Amniotic epithelial cell (primary cell): ENCODE results near the gene CLDN15.

Experiments
- DNase-seq: peaks from one replicate; pipeline ENCODE4 v3.0.0-alpha.2; 2010; ENCODE audit warnings: low read depth

CLDN15 gene

DNA sequence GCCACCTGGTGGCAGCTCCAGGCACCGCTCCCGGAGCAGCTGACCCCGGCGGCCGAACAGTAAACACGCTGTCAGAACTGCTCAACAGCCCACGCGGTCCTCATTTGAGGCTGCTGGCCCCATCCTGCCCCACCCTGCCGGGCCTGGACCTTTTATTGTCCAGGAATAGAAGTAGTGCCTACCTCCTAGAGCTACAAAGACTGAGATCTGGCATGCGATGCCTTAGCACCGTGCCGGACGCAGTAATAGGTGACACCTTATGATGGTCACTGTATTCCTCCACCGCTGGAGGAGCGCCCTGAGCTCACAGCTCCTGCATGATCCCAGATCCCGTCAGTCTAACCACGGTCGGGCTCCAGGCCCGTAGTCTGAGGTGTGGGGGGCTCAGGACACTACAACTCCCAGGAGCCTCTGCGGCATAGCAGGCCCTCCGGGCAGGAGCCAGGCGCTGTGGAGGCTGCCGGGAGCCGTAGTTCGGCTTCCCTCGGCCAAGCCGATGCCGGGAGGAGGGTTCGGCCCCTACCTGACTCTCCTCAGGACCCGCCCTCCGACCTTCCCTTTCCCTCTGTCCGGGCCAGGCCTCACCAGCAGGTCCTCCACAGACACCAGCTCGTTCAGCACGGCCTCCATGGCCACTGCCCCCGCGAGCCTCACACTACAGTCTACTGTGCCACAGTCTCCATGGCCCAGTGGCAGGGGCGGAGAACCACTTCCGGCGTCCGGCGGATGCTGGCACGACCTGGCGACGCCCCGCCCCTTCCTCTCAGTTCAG is 7.0 kb upstream of the CLDN15 start, which contains the start of gene FIS1:
FIS1 (minus strand) TSS at position 707 of the 772 bp plus-strand sequence; CDS start at position 630, 77 bp downstream.
- peak; percentile 85 for DNase-seq

DNA sequence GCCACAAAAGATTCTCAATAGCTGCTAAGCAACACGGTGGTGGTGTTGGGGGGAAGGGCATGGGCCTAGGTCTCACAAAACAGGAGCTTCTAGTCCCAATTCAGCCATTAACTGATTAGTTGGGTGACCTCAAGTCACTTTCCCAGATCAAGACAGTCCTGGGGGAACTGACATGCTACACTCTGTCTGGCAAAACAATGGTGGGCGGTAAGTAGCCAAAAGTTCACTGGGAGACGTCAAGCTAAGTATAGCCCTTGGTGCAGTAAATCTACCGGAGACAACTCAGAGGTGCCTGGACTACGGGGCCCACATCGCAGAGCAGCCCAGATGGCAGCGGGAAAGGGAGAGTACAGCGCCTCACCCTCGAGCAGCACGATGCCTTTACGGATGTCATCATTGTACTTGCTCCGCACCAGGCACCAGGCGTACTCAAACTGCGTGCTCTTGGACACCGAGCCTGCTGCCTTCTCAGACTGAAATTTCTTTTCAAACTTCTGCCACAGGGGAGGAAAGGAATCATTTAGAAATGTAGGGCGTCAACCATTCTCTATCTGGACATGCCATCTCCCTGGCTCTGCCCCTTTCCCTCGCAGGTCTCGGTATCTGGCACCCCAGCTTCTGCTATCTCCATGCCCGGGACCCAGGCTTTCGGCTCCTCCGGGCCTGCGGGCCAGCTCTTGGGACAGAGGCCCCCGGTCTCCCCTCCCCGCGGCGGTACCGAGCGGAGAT is 6.2 kb upstream of the CLDN15 start:
- peak; percentile 57 for DNase-seq

DNA sequence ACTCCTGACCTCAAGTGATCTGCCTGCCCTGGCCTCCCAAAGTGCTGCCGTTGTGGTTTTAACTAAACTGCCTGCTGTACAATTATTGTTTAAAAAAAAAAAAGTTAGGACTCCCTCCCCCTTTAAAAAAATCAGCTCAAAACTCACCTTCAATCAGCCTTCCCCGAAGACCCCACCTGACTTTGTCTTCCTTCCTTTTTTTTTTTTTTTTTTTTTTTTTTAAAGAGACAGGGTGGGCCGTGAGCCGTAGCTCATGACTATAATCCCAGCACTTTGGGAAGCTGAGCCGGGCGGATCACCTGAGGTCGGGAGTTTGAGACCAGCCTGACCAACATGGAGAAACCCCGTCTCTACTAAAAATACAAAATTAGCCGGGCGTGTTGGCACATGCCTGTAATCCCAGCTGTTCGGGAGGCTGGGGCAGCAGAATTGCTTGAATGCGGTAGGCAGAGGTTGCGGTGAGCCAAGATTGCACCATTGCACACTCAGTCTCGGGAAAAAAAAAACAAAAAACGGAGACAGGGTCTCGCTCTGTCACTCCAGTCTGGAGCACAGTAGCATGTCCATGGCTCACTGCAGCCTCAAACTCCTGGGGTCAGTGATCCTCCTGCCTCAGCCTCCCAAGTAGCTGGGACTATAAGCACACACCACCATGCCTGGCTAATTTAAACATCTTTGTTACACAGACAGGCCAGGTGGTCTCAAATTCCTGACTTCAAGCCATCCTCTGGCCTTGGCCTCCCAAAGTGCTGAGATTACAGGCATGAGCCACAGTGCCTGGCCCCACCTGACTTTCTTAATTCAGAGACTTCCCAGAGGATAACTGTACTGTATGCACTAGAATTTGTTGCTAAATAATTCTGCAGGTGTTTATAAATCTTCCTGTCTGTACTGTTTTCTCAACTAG is 4.1 kb upstream of the CLDN15 start:
- peak; percentile 63 for DNase-seq

DNA sequence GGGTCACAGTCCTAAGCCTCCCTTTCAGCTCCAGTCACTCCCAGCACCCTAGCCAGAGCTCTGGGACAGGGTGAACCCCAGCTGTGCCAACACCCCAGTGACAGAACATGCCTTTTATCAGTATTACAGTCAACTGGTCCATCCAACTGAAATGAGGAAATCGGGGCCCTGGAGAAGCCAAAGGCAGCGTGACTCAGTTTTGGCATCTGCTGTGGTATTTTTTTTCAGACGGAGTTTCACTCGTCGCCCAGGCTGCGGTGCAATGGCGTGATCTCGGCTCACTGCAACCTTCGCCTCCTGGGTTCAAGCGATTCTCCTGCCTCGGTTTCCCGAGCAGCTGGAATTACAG is 3.4 kb upstream of the CLDN15 start:
- DNase-seq, result peak; percentile 92

DNA sequence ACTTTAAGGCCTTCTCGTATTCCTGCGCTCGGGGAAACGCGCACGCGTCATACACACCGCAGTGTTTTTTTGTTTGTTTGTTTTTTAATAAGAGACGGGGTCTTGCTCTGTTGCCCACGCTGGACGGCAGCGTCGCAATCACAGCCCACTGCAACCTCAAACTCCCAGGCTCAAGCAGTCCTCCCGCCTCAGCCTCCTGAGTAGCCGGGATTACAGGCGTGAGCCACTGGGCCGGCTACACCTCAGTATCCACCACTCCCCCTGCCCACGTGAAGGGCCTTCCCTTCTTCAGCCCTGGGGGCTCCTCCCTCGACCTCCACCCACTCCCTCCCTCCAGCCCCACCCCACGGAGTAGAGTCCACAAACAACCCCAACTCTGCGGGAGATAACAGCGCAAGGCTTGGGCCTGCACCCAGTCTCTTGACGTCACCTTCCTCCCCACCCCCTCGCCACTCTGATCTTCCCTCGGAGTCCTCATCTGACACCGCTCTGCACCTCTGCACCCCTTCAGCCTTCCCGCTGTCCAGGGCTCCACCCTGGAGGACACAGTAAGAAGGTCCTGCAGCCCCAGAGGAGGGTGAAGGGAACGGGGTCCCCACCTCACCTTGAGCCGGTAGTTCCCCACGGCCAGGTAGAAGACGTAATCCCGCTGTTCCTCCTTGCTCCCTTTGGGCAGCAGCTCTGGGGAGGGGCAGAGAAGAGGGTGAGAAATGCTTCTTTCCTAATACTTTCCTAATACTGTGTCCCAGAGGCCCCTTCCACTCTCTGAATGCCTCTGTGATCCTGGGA is 2.8 kb upstream of the CLDN15 start:
- DNase-seq, result peak; percentile 91

DNA sequence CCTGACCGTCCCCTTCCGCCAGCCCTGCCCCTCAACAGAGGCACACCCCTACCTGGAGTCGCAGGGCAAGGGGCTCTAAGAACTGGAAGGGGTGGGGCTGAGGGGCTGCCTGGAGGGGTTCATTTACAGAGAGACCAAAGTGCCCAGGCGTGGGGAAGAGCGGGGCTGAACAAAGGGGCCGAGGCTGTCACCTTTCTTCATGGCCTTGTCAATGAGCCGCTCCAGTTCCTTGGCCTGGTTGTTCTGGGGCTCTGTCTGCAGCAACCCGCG is 2.3 kb upstream of the CLDN15 start:
- no peak for DNase-seq

DNA sequence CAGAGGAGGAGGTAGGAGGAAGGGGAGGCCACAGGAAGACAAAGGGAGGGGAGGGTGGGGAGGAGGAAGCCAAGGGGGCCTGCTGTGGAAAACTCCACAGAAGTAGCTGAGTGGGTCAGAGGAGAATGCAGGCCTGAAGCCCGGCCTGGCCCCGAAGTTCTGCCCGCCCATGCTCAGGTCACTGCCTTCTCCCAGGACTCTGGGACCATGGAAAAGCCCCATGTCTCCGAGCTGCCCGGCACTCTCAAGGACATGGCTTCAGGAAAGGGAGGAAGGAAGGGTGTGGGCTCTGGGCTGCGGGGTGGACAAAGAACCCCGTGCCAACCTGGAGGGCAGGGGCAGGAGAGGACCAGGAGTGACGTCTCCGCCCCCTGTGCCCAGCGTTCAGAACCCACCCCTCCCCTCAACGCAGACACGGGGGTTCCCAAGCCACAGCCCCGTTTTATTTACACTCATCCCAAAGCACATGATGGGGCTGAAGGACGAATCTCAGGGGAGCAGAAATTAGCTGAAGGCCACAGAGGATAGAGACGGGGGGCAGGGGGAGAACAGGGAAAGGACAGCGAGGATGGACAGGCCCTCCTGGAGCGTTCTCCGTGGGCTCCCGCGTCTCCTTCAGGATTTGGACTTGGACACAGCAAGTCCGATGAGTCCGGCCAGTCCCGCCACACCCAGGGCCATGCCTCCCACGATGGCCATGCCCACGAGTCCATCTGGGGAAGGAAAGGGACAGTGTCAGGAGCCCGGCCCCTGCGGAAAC is 1.8 kb upstream of the CLDN15 start:
- DNase-seq, result no peak

DNA sequence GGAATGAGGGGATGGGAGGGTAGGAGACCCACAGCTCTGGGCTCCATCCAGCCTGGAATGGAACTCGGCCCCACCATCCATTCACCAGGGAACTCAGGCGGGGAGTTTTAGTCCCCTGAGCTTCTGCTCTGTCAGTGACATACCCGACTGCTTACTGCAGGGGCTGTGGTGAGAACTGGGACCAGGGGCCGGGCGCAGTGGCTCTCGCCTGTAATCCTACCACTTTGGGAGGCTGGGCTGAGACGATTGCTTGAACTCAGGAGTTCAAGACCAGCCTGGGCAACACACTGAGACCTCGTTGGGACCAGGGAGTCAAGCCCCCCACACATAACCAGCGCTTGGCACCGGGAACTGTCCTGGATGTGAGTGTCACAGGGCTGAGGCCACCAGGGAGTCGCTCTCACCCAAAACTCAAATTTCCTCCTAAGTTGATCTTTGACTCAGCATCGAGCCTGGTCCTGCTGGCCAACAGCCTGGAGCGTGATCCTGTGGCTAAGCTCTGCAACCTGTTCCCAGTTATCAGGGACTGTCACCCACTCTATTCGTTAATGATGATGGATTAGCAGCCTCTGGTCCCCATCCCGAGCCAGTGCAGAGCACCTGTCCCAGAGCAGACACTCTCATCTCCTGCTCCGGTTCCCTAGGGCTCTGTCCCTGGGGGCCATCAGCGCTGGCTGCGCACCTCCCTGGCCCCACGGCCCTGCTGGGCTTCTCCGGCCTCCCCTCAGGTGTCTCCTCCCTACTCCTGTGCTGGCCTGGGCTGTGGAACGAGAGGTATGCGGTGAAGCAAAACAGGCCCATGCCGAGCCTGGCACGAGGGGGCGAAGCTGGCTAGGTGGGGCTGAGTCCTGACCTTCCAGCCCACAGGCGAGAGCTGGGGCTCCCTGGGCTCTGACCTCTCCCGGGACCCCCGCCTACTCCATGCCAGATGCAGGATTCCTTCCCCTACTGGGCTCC is 902 bp upstream of the CLDN15 start:
- peak; percentile 80 for DNase-seq

DNA sequence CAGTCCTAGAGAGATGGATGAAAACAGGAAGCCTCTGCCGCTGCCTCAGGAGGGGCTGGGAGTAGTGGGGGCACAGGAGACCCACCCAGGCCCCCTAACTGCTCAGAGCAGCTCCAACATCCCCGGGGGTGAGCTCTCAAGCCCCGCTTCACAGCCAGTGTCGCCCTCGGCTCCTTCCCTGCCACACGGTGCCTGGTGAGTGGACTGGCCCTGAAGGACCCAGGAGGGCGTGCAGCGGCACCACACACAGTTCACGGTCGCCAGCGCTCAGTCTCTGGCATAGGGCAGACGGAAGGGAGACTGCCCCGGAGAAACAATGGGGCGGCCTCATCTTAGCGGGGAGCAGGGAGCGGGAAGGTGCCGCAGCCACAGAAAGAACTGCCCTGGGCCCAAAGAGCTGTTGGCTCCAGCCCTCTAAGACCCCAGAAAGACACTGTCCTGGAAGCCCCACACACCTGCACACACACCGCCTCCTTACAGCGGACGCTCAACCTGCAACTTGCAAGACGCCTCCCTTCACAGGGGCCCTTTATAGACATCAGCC is 1.2 kb downstream of the CLDN15 start:
- DNase-seq, result no peak

DNA sequence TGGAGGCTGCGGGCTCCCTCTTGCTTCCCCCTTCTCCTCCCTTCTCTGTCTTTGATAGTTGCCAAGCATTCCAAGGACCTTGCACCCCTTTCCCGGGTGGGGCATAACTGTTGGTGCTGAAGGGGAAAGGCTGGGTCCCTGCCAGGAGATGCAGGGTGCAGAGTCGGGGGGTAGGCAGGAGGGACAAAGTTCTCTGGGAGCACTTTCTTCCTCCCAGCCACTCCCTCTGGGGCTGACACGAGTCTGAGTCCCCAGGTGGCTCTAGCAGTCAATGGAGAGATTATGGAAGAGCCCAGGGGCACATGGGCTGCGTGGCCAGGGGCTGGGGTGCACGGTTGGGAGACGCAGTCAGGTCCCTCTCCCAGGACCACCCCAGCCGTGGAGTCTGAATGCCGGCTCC is 2.1 kb downstream of the CLDN15 start:
- DNase-seq, result no peak

DNA sequence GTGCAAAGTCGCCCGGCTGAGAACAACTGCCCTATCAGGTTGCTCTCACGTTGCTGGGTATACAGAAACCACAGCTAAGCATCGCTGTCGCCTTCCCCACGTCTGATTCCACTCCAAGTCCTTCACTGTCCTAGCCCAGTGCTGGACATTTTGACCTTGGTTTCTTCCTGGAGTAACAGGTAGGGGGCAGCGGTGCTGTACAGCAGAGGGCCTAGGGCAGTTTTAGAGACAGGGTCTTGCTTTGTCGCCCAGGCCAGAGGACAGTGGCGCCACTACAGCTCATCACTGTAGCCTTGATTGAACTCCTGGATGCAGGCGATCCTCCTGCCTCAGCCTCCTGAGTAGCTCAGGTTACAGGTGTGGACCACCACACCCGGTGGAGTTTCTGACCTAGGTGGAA is 2.6 kb downstream of the CLDN15 start:
- DNase-seq, result peak; percentile 31

DNA sequence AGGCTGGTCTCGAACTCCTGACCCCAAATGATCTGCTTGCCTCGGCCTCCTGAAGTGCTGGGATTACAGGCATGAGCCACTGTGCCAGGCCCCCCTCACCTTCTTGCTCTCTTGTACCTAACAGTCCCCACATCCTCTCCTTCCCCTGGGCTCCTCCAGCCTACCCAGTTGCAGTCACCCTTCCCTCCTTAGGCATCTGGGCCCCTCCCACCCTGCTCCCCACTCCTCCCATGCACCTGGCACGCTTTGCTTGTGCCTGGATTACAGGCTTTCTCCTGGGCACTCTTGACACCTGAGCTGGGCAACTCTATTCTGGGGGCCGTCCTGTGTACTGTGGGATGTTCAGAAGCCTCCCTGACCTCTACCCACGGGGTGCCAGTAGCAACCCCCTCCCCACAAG is 3.0 kb downstream of the CLDN15 start:
- DNase-seq, result no peak

DNA sequence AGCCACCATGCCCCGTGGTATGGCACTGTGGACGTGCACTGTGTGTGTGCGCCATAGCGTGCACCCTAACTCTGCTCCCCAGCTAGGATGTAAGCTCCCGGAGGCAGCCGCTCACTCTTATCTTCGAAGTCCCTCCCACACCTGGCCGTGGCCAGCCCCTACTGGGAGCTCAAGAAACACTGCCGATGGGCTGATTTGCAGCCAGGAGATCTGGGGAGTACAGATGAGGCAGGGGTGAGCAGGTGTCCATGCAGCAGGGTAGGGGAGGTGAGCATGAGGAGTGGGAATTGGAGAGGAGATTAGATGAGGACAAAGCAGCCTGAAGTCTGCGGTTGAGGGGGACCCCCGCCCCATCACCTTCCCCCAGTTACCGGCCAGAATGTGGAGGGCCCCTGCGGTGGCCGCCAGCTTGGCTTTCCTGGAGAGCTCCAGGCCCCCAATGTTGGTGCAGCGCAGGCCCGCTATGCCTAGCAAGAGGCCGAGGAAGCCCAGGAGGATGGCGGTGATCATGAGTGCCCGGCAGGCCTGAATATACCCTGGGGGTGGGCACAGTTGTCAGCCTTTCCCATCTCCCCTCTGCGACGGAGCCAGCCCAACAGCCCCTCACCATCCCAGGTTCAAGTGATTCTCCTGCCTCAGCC is 3.6 kb downstream of the CLDN15 start:
- no peak for DNase-seq

DNA sequence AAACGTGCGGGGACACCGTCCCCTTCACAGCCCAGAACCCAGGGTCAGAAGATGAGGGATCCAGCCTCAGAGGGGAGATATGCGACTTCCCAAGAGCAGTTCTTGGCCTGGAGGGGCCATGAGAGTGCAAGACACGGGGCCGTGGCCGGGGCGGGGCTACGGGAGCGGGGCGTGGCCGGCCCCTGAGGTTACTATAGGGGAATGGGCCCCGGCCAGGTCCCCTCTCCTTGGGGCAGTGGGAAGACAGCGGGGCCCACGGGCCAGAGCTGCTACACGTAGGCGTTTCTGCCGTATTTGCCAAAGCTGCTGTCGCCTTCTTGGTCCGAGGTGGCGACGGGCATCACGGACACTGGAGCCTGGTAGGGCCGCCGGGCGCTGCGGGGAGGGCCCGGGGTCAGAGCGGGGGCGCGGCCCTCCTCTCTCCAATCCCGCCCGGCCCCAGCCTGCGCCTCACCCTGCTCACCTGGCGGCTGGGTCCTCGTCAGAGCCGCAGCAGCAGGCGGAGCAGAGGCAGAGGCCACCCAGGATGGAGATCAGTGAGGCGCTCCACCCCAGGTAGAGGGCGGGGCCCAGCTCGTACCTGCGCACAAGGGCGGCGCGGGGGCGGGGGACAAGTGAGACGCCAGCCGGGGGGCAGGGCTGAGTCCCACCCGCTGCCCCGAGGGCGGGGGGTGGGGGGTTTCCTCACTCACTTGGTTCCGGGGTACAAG is 5.3 kb downstream of the CLDN15 start:
- no peak for DNase-seq

DNA sequence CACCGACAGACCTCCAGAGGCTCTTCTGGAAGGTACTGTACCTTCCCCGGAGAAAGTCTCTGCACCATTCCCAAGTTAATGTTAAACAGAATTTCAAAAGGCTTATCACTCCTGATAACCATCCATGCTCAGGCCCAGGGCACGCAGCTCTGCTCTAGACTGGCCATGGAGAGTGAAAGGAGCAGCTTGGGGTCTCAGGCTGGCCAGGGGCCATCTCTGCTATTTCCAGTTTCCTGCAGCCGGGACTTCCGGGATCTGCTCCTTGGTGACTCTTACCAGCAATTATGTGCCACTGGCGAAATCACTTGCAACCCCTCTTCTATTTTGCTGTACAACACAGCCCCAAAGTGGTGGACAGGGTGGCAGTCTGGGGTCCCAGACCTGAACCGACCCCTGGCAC is 6.0 kb downstream of the CLDN15 start:
- DNase-seq, result no peak

DNA sequence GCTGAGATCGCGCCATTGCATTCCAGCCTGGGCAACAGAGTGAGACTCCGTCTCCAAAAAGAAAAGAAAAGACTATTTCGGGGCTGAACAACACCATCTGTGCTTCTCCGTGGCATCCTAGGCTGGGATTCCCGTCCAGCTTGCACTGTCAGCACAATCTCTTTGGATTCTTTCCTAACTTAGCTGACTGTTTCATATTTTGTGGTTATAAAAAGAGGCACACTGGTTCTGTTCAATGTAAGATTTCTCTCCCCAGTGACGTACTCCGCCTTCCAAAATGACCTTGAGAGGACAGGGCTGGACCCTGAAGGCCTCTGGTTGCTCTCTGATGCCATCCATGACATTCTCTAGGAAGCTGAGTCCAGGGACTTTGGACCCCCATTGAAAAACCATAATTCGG is 10.9 kb downstream of the CLDN15 start:
- peak; percentile 71 for DNase-seq

DNA sequence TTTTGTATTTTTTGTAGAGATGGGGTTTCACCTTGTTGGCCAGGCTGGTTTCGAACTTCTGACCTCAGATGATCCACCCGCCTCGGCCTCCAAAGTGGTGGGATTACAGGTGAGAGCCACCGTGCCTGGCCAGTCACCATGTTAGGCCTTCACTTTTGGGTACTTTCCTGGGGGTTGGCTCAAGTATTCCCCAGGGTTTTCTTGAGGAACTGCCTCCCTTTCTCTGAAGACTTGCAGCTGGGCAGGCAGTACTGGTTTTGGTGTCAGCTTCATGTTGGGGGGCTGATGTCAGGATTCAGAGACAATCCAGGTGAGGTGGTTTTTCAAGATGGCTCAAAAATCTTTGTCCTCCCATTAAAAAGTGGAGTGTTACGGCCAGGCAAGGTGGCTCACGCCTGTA is 12.0 kb downstream of the CLDN15 start:
- no peak for DNase-seq

DNA sequence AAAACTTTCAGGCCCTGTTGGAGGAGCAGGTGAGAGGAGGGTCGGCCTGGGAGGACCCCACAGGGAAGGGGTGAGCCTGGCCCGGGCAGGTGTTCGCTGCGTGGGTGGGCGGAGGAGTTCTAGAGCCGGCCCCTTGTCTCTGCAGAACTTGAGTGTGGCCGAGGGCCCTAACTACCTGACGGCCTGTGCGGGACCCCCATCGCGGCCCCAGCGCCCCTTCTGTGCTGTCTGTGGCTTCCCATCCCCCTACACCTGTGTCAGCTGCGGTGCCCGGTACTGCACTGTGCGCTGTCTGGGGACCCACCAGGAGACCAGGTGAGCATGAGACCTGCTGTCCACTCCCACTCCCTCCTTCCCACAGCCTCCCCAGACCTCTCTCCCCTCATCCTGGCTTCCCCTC is 14.1 kb downstream of the CLDN15 start:
- no peak for DNase-seq
